Kidney capillary endothelial cell (primary cell): ENCODE results near the gene OTX2.

ENCODE experiments used
- DNase-seq: peaks from one replicate; pipeline ENCODE4 v3.0.0-alpha.2; 2018; ENCODE audit warnings: low spot score

The OTX2 gene

DNA sequence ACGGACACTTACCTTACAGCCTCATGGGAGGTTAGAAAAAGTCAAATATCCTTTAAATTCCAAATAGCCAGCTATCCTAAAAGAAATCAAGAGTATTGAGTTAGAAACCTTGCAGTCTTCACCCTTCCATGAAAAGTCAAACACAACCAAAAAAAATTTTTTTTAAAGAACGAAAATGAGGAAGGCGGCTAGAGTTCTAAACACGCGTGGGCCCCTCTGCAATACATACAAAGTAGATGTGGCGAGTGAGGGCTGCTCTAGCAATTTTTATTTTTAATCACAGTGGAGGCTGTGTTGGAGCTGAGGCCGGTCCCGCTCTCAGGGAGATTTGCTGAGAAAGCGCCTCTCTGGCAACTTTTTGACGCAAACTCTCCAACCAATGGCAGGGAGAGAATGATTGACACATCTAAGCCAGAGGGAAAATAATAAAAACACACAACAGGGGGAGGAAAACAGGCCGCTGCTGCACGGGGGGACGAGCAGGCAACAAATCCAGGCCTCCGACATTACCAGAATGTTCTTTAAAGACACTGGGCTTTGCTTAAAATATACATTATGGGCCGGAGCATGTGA, at the start of gene OTX2:
TSS of gene OTX2 (minus strand) at position 333 of the 573 bp plus-strand sequence. CDS start 5,023 bp downstream, outside the sequence.
- DNase-seq: no peak

DNA sequence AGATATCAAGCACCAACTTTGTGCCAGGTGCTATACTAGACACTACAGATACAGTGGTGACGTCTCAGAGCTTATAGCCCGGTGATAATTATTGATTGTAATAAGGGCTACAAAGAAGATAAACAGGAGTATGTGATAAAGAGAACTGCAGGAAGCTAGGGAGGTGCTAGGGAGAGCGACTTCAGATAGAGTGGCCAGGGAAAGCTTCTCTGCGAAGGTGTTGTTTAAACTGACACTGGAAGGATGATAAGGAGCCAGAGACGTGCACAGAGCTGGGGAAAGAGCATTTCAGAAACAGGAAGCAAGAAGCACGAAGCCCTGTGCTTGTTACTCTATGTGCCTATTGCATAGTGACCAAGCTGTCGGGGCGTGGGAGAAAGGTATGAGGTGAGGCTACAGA, 48.1 kb upstream of the OTX2 start:
- no peak for DNase-seq

DNA sequence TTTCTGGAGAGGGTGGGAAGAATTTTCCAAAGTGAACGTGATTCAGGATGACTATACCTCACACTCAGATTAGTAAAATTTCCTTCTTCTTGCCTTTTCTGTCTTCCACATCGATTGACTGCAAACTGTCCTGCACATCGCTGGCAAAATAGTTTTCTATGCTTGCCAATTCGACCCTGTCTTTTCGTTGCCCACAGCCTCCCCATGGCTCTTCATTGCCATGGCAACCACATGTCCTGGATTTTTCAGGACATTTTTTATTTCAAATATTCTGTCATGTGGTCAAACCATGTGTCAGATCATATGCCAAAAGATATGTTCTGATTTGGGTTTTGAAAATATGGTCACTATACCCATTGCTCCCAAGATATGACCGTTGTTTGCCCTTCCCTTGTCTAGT, 46.9 kb upstream of the OTX2 start:
- DNase-seq: no peak

DNA sequence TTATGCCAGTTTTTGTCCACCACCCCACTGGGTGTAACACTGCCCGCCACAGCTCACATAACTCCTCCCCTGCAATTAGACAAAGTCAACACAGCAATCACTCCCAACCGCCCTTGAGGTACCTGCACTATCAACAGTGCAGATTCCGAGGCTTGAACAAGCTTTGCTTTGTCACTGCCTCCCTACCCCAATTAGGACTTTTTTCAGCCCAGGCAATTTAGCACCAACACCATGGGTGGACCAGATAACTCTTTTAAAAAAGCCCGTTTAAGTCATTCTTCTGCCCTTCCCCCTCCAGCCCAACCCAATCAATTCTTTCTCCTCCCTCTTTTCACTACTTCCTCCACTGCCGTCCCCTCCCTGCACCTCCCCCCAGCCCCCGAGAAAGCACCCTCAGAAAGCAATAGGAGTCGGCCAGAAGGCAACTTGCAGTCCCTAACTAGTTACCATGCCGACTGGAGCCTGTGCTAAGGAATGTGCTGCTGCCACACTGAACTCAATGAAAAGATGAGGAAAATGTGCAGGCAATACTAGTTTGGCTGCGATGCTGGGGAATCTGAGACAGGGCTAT, 45.7 kb upstream of the OTX2 start:
- no peak for DNase-seq

DNA sequence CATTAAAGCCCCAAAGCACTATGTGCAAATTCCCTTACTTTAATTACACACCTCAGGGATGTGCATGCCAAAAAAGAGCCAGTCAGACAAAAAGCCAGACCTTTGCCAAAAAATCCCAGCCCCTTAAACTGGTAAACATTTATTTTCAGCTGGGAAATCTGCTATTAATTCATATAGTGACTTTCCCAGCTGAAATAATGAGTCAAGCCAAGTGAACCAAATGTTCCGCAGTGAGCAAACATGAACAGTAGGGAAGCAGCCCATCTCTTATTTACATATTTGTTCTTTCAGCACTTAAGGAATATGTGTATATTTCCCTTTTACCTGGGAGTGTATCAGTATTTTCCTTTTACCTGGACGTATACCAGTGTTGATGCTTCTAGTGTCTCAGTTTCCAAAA, 44.0 kb upstream of the OTX2 start:
- no peak for DNase-seq

DNA sequence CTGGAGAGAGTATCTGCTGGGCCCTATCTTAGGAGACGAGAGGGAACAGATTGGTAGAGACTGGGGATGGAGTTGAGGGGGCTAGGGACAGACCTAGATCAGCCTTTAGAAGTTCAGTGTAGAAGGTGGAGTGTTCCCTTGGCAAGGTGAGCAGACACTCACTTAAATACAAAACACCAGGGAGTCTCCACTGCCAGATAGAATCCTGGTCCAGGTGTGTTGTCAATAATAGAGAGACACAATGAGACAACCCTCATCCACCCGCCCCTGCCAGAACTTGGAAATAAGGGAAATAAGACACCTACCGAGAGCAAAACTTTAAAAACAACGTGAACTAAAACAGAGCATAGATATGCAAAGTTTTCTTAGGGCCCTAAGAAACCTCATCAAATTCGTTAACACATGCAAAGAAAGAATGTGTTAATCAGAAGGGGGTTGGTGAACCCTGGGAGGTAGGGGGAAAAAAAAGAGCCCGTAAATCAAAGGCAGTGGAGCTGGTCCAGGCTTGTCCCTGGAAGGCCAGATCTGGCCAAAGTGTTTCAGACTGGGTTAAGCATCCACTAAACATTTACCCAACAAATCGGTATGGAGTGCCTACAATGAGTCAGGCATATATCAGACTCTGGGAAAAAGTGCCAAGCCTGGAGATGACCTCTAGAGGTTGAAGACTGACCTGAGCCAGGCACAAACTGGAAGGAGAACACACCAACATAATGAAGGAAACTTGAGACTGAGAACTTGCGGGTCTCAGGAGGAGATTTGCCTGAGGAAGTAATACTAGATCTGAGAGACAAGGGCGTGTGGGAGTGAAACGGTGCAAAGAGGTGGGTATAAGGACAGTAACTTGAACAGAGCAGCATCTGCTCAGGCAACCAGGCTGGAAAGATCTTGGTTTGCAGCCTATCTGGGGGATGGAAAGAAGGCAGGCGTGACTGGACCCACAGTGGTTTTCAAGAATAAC, 37.0 kb upstream of the OTX2 start:
- no peak for DNase-seq

DNA sequence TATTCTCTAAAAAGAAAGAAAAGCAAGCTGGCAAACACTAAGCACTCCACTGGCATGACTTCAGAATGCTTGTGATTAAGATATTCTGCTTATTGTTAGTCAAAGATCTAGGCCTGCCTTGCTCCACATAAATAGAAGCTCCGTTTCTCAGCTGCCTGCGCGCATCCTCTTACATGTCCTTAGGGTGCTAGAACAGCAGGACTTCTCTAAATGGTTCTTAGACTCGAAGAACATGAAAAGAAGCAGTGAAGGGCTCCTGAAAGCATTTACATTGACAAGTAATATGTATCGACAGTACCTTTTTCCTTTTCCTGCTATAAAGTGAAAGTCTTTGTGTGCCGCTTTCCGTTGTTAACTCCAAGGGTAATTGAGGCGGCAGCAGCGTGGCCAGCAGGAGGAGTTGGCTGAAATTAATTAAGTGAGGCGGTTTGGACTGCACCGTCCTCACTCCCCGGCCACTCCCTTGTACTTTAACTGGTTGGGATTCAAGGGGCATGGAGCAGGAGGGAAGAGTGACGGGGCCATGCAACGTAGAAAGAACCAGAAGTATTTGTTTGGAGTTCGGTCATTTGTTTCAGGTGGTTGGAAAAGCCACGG, 34.2 kb upstream of the OTX2 start:
- DNase-seq: no peak

DNA sequence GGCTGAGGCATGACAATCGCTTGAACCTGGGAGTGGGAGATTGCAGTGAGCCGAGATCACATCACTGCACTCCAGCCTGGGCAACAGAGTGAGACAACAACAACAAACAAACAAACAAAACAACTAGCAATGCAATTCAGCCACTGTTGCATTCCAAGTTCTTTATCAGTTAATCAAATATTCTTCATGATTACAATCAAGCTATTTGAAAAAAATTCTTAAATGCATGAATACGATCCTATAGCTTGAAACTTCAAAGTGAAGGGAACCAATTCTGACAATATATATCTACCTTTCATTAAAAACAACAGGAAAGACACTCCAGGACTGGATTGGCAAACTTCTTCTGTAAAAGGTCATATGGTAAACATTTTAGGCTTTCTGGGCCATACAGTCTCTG, 31.3 kb upstream of the OTX2 start:
- no peak for DNase-seq

DNA sequence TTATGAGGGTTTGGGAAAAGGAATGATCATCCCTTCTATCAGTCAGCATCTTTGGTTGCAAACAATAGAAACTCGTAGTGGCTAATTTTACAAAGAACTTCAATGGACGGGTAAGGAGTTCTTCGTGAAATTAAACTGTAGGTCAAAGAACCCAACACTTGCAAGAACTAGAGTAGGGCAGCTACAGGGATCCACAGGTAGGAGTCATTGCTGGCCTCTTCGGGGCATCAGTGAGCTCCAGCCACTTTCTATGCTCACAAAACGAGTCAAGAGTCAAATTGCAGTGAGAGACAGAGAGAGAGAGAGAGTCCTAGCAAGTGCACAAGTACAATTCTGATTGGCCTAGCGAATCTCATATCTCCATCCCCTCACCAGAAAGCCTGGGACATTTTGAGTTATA, 29.9 kb upstream of the OTX2 start:
- DNase-seq: no peak

DNA sequence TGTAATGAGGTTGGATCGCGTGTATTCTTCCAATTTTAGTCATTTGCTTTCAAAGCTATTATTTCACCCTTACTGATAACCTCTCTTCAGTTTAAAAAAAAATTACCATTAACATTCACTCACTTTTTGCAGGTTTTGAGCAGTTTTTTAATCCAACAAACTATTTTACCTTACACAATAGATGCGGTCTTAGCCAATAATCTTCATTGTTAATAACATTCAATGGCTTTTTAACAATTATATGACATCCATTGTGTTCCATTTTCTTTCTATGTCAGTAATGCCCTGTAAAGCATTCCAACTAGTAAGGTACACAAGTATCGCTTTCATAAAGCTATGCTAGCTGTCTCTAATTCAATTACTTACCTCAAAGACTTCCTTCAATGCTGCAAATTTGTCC, 18.9 kb upstream of the OTX2 start:
- DNase-seq: no peak

DNA sequence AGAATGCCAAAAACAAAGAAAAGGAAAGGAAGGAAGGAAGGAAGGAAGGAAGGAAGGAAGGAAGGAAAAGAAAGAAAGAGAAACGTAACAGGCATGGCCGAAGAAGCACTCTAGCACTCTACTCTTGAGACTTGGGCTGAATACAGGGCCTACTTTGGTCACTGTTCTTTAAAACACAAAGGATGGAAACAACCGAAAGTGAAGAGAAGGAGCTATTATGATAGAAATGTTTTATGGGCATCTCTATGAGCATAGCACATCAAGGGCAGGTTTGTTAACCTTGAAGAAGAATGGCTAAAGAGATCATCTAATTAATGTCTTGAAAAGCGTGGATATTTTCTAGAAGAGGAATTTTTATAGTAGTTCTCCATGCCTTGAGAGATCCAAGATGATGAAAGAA, 15.9 kb upstream of the OTX2 start:
- no peak for DNase-seq

DNA sequence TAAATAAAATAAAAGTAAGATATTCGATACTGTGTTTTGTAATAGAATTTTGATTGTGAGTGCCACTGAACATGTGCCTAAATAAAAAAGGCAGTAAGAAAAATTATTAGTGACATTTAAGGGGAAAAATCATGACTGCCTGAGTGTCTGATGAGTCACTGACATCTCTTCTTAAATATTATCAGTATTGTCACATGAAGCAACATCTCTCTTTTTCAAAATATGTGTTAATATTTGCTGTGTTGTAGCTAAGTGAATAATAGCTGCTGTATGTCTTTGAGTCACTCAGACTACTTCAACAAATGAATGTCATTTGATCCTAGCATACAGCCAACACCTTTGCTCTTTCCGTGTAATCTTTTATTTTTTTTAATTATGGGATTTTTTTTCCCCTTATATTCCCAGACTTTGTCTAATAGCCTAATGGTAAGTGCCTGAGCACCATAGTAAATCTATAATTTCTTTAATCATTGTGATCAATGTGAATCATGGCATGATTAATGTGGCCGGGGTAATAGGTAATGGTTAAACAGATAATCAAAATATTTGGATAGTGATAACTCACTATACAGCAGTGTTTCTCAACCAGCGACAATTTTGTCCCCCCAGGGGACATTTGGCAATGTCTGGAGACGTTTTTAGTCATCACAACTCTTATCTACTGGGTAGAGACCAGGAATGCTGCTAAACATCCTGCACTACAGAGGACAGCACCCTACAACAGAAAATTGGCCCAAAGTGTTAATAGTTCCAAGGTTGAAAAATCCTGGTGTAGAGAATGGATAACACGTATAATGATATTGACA, 11.7 kb upstream of the OTX2 start:
- no peak for DNase-seq

DNA sequence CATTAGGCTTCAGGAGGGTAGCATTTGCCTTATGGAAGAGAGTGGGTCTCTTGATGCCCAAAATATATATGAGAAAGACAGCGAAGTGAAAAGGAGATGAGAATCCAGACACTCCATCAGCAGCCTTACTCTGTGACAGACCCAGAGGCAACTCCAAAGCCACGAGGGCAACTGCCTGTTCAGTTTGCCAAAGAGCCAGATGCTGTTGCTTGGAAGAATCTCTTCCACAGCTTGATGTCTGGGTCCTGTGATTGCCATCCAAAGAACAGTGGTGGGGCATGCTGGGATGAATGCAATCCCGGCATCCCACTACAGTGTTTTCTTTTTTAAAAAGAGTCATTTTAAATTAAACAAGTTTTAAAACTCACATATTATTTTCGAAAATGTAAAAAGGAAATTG, 10.9 kb upstream of the OTX2 start:
- no peak for DNase-seq

DNA sequence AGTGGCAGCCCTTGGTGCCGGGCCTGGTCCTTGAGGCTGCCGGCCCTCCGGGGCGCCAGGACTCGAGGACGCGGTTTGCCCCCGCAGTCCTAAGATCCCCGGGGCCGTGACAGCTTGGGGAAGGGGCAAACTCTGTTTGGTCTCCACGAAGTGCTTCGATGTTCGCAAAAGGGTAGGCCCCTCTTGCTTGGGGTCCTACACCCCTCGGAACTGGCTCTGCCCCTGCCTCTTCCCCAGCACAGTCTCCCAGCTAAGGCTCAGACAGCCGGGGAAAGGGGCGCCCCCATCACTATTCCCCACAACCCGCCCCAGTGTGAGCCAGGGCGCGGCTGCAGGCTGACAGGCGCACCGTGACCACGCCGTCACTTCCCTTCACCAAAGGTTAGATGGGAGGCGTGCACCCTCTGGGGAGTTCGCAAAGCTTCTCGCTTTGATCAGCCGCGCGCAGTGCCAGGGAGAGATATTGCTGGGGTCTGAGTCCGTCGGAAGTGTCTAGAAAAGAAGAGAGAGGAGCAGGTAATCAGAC, 7.2 kb upstream of the OTX2 start:
- no peak for DNase-seq

DNA sequence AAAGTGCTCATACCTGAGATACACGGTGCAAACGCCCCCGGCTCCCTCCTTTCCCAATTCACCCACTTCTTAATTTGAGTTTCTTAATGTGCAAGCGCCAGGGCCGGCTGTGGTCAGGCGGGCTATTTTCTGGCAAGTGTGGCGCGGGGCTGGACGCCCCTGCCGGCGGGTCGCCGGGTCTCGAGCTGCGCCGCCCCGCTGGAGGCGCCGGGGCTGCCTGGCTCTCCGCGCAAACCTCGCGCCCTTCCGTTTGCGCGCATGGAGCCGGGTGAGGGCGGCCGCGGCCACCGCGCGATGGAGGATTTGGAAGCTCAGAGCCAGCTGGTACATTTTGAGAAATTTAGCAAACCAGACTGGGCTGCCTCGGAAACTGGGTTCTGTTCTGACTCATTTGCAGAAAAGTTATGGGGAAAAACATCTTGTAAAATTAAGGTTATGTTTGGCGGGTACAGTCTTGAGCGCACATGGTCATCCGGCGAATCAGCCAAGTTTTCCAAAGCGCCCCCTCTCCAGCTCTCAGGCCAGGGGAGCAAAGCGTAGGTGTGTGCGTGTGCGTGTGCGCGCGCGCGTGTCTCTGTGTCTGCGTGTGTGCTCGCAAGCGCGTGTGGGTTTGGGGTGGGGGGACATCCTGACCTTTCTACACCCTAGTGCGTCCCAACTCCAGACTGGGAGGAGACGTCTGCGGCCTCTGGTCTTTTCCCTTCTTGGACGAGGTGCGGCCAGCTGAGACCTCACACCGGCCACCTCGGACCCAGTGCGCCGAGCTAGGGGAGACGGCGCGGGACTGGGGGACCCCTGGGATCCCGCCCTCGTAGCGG, 6.5 kb upstream of the OTX2 start:
- DNase-seq: no peak

DNA sequence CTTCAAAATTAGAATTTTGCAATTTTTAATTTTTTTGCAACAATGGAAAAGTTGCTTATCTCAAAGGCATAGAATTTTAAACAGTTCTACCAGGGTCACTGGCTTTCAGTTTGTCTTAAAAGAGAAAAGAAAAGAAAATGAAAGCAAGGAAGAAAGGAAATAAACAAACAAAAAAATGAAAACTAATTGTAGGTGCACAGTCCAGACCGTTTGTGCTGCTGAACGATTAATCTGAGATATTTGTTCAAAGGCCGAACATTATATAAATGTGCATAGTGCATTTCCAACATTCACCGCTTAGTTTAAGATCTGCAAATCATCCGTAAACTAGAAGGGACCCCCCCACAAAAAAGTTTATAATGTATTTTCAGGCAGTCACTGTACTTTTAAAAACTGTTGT, 5.5 kb upstream of the OTX2 start:
- no peak for DNase-seq

DNA sequence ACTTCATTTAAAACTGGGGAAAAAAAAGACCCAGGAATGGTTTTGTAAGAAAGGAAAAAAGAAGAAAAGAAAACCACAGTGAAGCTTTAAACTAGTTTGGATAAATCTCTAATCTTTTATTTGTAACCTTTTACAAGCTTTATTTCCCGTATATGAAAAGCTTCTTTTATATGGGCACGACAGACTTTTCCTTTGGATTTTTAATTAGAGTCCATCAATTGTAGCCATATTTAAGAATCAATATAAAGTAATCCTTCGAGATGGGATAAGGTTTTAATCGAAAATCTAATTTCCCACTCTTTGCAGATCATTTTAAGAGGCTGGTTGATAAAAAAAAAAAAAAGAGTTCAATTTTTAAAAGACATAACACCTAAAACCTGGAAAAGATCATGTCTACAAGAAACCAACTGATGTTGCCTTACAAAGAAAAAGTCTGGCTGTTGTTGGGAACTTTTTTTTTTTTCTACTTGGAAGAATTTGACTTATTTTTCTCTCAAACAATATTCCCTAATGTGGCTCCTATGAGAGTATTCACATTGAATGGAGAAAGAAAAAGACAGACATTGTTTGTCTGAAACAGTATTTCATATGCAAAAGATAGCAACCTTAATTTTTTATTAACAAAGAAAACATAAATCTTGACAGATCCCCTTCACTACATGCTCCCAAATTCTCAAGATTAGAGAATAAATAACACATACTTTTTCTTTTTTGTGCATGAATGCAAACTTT, 4.9 kb upstream of the OTX2 start:
- no peak for DNase-seq

DNA sequence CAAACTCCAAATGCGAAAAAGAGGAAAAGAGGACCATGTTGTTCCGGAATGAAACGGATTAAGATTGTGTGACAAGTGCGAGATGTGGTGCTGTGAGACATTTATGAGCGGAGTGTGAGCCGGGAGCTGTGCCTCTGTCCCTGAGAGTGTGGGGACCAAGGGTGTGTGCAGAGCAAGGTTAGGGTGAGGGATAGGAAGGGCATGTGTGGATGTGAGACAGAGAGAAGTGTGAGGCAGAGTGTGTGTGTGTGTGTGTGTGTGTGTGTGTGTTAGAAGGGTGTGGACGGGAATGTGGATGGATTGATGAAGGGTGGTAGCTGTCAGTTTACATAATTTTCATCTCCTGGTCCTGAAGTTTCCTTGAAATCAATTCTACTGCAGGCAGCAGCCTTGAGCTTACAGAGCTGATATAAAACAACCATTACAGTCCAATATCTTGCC, 4.3 kb upstream of the OTX2 start:
- no peak for DNase-seq

DNA sequence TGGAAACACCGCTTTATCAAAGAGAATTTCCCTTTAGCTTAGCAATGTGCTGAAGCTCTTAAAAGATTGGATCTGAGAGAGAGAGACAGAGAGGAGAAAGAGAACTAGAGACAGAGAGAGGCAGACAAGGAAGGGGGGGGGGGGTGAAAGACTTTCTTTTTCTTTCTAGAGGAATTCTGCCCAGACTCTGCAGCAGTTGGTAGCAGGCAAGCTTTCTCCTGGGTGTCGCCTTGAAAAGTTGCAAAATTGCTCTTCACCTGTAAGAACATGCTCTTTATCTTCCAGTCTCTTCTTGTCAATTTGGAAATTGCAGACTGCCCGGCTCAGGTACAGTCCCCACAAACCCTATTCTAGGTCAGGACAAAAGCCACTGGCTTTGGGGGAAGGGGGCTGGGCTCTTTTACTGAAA, 2.9 kb upstream of the OTX2 start:
- DNase-seq: no peak
